ENCODE results near the gene DUSP16. TPM values are rescaled to one million over a fixed set of nuclear protein-coding genes. Genes with fewer than 3 reads are reported as not detected.

DUSP16 gene
- total RNA-seq, 1 experiment from 2014 or later, result 51.9 TPM

DNA sequence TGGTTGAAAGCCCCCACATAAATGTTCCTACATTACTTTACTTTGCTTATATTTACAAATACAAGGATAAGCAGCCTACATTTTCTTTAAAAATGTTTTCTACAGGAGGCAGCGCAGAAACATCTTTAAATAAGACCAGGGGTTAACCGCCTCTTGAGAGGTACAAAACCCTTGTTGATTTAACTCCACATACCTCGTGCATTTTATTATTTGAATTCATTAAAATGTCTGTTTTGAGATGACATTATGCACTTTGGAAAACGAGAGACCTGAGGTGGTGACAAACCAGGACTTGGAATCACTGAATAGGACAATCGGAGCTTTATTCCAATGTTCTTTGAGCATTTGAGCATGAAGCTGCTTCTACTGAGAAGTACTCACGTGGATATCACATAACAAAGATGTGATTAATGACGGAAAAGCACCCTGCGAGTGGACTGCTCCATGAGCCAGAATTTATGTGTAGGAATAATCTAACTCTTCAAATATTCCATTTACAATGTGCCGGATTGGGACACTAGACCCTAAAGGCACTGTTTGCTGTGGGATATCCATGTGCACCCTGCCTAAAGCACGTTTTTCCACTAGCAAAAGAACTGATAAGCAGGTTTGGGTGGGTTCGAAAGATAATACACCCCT, 746 bp upstream of the DUSP16 start:
- no peaks in the 10 kb centered on the region for H3K27me3 Mint-ChIP-seq (ENCODE audit: low read depth)
- DNase-seq (ENCODE audit: low spot score), result no peak
- POLR2A ChIA-PET, result interaction anchor here (0.5 to 1.0 kb wide), 4 partner anchors 48 to 303 kb away, joined by 3 to 6 read pairs (median 4); no protein-coding TSS in a partner anchor
- peak overlapping the region; percentile 94 for H3K27ac Mint-ChIP-seq
- TF ChIP-seq, protein P1, sequence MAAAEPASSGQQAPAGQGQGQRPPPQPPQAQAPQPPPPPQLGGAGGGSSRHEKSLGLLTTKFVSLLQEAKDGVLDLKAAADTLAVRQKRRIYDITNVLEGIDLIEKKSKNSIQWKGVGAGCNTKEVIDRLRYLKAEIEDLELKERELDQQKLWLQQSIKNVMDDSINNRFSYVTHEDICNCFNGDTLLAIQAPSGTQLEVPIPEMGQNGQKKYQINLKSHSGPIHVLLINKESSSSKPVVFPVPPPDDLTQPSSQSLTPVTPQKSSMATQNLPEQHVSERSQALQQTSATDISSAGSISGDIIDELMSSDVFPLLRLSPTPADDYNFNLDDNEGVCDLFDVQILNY (CRISPR knock-in tag; IDR thresholded peaks at IDR 0.05), result no peak
- TF ChIP-seq KAT7 (CRISPR knock-in tag; IDR thresholded peaks at IDR 0.05; ENCODE audit: borderline replicate concordance), result no peak
- TF ChIP-seq OVOL2 (CRISPR knock-in tag; IDR thresholded peaks at IDR 0.05; ENCODE audit: borderline replicate concordance), result no peak
- no peak for TF ChIP-seq SMAD4 (CRISPR knock-in tag; IDR thresholded peaks at IDR 0.05)
- no peak for TF ChIP-seq GABPB1 (CRISPR knock-in tag; IDR thresholded peaks at IDR 0.05)
- peaks cover 15% of the 10 kb centered on the region for H3K36me3 Mint-ChIP-seq
- H3K4me3 Mint-ChIP-seq, result peak overlapping the region; percentile 79
- peaks cover 19% of the 10 kb centered on the region for H3K9me3 Mint-ChIP-seq
- CTCF ChIA-PET, result interaction anchor here (0.6 to 2.0 kb wide), 10 partner anchors 36 to 179 kb away, joined by 3 to 11 read pairs (median 4); no protein-coding TSS in a partner anchor
- peaks cover 29% of the 10 kb centered on the region for H3K4me1 Mint-ChIP-seq
- ATAC-seq, result no peak

DNA sequence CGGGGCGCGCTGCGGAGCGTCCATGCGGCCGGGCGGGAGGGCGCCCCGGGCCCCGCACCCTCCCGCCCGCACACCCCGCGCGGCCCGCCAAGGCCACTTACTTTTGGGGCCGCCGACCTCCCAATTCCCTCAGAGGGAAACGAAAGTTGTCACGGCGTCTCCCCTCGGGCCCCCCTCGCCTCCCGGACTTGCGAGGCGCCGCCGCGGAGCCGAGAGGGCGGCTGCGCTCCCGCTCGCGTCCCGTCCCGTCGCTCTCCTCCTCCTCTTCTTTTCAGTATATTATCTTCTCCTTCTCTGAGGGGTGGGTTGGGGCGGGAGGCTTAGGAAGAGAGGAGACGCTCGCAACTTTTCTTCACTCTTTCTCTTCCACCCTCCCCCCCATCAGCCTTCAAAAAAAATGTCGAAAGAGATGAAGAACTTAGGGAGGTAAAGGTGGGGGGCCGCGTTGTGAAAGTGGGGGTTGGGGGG, 613 bp downstream of the DUSP16 start:
- peaks cover 40% of the 10 kb centered on the region for H3K4me1 Mint-ChIP-seq
- peak overlapping the region; percentile 90 for H3K27ac Mint-ChIP-seq
- peak; percentile 34 for DNase-seq (ENCODE audit: low spot score)
- H3K27me3 Mint-ChIP-seq (ENCODE audit: low read depth), result no peaks in the 10 kb centered on the region
- peaks cover 15% of the 10 kb centered on the region for H3K36me3 Mint-ChIP-seq
- TF ChIP-seq, protein P2, sequence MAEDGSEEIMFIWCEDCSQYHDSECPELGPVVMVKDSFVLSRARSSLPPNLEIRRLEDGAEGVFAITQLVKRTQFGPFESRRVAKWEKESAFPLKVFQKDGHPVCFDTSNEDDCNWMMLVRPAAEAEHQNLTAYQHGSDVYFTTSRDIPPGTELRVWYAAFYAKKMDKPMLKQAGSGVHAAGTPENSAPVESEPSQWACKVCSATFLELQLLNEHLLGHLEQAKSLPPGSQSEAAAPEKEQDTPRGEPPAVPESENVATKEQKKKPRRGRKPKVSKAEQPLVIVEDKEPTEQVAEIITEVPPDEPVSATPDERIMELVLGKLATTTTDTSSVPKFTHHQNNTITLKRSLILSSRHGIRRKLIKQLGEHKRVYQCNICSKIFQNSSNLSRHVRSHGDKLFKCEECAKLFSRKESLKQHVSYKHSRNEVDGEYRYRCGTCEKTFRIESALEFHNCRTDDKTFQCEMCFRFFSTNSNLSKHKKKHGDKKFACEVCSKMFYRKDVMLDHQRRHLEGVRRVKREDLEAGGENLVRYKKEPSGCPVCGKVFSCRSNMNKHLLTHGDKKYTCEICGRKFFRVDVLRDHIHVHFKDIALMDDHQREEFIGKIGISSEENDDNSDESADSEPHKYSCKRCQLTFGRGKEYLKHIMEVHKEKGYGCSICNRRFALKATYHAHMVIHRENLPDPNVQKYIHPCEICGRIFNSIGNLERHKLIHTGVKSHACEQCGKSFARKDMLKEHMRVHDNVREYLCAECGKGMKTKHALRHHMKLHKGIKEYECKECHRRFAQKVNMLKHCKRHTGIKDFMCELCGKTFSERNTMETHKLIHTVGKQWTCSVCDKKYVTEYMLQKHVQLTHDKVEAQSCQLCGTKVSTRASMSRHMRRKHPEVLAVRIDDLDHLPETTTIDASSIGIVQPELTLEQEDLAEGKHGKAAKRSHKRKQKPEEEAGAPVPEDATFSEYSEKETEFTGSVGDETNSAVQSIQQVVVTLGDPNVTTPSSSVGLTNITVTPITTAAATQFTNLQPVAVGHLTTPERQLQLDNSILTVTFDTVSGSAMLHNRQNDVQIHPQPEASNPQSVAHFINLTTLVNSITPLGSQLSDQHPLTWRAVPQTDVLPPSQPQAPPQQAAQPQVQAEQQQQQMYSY (CRISPR knock-in tag; IDR thresholded peaks at IDR 0.05), result no peak
- peak; percentile 8; the same call in 1 of the 2 replicates for TF ChIP-seq KAT7 (CRISPR knock-in tag; IDR thresholded peaks at IDR 0.05; ENCODE audit: borderline replicate concordance)
- ChIA-PET CTCF (interaction anchor here (0.6 to 1.4 kb wide), 3 partner anchors 35 to 178 kb away, joined by 3 to 6 read pairs (median 4); no protein-coding TSS in a partner anchor), POLR2A (interaction anchor here (1.0 kb wide), 1 partner anchor 226 kb away, joined by 3 read pairs; no protein-coding TSS in a partner anchor)
- no peak for ATAC-seq
- H3K9me3 Mint-ChIP-seq, result peaks cover 17% of the 10 kb centered on the region
- peak overlapping the region; percentile 75 for H3K4me3 Mint-ChIP-seq

DNA sequence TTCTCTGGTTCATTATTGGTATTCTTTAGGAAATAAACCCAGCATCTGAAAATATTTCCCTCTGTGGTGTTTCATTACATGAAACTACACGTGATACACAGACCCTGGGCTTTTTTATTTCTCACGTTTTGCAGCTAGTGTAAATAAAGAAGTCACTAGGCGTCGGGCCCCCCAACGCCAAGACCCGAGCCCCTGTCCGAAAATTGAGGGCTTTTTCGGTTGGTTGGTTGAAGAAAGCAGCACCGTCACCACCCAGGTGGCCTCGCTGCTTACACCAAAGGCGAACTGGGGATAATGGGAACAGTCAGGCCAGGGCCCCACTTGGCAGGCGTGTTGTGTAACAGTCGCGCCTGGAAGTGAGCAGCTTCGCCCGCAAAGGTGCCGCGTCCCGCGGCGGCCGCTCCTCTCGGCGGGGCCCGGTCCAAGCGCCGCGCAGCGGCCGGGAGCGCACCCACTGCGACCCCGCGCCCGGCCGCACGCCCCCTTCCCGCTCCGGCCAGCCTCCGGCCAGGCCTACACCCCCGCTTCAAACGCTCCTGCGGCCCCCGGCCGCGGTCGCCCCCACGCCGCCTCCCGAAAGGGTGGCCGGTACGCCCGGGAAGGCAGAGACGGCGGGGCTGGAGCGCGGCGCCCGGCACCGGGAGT, 1.2 kb downstream of the DUSP16 start:
- POLR2A ChIA-PET, result interaction anchor here (1.1 kb wide), 1 partner anchor 205 kb away, joined by 3 read pairs; the partner anchor contains the start of gene BORCS5
- H3K27me3 Mint-ChIP-seq (ENCODE audit: low read depth), result no peaks in the 10 kb centered on the region
- no peak; the same call in 1 of the 2 replicates for ATAC-seq
- peak; percentile 44 for DNase-seq (ENCODE audit: low spot score)
- peak overlapping the region; percentile 91 for H3K4me3 Mint-ChIP-seq
- TF ChIP-seq KAT7 (CRISPR knock-in tag; IDR thresholded peaks at IDR 0.05; ENCODE audit: borderline replicate concordance) (peak; percentile 82; the same call in 1 of the 2 replicates), NFE2L1 (CRISPR knock-in tag; IDR thresholded peaks at IDR 0.05) (no peak), FOXP1 (CRISPR knock-in tag; IDR thresholded peaks at IDR 0.05; ENCODE audit: borderline replicate concordance) (peak; percentile 54; the same call in 1 of the 2 replicates), ELF4 (CRISPR knock-in tag; IDR thresholded peaks at IDR 0.05; ENCODE audit: low read depth) (no peak)
- H3K36me3 Mint-ChIP-seq, result peaks cover 19% of the 10 kb centered on the region
- CTCF ChIA-PET, result no interaction called here
- H3K9me3 Mint-ChIP-seq, result peaks cover 14% of the 10 kb centered on the region
- H3K27ac Mint-ChIP-seq, result peak overlapping the region; percentile 84
- H3K4me1 Mint-ChIP-seq, result peaks cover 45% of the 10 kb centered on the region

DNA sequence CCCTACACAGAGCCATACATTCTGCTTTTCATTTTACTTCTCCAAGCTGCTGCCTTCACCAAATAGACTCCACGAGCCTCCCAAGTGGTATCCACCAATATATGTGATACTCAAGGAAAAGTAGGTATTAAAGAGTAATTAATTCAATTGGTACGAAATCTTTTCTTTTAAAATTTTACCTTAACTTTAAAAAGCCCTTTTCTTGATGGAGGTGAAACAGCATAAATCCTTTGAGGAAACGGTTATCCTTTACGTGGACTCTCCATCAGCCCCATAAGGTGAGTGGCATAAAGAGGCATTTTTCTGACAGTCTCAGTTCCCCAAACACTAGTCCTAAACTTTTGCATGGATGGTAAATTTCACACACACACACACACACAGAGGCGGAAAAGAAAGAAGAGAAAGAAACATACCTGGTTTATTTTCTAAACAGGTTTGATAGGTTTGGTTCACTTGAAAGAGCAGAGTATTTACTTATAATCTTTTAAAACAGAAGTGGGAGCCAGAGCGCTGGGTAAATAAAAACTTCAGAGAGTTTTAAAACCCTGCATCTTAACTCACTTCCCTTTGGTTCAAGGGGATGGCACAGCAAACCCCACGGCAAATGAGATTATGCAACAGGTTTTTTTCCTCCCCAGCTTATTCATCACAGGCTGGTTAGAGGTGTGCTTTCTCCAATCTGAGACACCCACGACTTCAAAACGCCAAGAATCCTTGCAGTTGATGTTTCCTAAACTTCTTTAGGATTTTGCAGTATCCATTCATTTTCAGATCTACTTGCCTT, 1.9 kb downstream of the DUSP16 start:
- peak overlapping the region; percentile 91 for H3K4me3 Mint-ChIP-seq
- H3K4me1 Mint-ChIP-seq, result peaks cover 46% of the 10 kb centered on the region
- ATAC-seq, result no peak
- H3K36me3 Mint-ChIP-seq, result peaks cover 19% of the 10 kb centered on the region
- peaks cover 14% of the 10 kb centered on the region for H3K9me3 Mint-ChIP-seq
- no peak for DNase-seq (ENCODE audit: low spot score)
- H3K27ac Mint-ChIP-seq, result peak overlapping the region; percentile 84
- POLR2A ChIA-PET, result interaction anchor here (1.1 kb wide), 1 partner anchor 204 kb away, joined by 3 read pairs; the partner anchor contains the start of gene BORCS5
- no peaks in the 10 kb centered on the region for H3K27me3 Mint-ChIP-seq (ENCODE audit: low read depth)
- TF ChIP-seq GABPB1 (CRISPR knock-in tag; IDR thresholded peaks at IDR 0.05), result peak; percentile 56; the same call in 1 of the 2 replicates
- TF ChIP-seq, protein P3, sequence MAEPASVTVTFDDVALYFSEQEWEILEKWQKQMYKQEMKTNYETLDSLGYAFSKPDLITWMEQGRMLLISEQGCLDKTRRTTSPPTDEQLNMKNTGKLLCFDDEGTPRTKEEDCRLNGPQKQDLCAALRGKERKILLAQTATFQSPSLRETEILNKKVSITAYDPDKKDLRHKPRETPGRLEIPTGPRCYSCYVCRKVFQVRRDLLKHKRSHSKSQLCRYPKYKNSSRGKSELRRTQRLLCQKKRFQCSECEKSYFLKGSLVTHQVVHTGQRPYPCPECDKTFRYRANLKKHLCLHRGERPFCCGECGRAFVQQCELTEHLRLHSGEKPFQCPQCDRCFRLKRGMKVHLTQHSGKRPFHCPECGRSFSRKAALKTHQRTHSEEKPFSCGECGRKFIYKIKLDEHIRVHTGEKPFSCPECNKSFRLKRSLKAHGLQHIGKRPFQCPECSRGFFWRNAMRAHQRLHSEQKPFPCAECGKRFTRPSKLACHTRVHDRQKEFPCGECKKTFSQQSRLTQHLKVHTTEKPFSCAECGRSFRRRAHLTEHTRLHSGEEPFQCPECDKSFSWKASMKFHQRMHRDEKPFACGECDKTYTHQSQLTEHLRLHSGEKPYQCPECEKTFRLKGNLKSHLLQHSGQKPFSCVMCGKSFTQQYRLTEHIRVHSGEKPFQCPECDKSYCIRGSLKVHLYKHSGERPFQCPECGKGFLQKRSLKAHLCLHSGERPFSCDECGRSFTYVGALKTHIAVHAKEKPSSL (CRISPR knock-in tag; conservative IDR thresholded peaks at IDR 0.05), result no peak
- CTCF ChIA-PET, result no interaction called here

All from WTC11 (cell line).